HG03558 (cell line): ENCODE data around the gene ABCG5.

Experiments used
- ATAC-seq: cut with Tn5 transposase; IDR thresholded peaks from one replicate; pipeline ENCODE4 v1.9.1; 2021; ENCODE audit warnings: moderate number of reproducible peaks; ENCODE audit not compliant: unreplicated experiment; ENCODE audit errors: extremely low read depth

ABCG5 gene

GRCh38 chr2:43845181-43845580 is 6.5 kb upstream of the ABCG5 start:
- no peak for ATAC-seq

DNA sequence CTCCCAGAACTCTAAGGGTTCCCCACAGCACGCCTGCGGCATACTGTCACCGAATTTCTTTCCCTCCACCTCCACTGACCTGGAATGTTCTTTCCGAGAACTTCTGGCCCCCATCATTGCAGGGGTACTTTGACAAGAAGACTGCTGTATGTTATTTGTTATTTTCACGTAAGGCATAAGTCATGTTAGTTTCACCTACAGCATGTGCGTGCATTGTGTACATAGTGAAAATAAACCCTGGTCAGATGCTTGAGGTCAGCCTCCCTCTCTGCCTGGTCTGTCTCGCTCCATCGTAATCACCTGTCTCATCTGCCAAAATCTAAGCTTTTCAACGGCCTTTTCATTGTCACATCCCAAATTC is 4.2 kb upstream of the ABCG5 start:
- ATAC-seq: no peak

- no peak for ATAC-seq
Observed at GRCh38 chr2:43841949-43842865, 3.6 kb upstream of the ABCG5 start.

DNA sequence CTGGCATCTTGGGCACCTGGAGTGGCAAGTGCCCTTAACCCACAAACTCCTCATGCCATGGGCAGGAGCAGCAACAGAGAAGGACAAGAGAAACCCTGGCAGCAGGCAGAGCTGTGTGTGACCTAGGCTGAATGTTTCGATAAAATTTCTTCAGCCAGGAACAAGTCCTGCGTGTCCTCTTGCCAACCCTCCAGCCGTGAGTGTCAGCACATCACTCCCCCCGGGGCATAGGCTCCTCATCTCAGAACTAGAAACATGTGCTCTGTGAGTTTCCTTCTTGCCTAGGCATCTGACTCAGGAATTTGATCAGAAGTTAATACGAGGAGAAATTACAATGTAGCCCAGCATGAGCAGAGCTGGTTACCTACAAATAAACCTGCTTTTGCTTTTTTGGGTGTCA is 2.3 kb upstream of the ABCG5 start:
- no peak for ATAC-seq

DNA sequence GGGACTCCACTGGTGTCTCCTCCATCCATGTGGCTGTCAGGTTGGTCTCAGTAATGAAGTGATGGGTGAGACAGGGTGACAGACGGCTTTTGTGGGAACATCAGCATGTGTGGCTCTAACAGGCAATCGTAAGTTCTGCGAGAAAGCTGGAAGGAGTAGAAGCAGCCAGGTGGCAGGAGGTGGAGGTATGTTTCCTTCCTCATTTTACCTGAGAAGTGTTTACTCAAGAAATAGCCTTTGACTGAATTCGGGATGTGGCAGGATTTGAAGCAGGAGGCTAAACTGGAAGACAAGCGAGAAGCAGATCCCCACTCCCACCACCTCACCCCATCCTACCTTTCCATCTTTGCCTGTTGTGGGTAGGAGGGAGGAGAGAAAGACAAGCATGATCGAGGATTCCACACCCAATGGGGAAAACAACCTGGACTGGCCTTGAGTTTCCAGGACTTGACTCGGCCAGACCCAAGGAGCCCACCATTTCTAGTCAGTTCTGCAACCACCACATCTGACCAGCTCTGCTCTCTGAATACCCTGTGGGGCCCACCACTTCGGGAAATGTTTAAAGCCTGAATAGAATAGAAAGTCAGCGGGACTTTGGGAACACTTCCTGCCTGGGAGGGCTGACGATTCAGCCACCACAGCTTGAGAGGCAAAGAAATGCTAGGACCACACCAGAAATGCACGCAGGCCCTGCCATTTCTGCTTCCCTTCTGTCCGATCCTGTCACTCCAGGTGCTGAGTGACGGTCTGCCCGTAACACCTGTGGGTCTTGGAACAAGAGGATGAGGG is 1.3 kb upstream of the ABCG5 start:
- no peak for ATAC-seq

GRCh38 chr2:43837831-43838559 is 644 bp downstream of the ABCG5 start:
- ATAC-seq: no peak

GRCh38 chr2:43837033-43837432 is 1.6 kb downstream of the ABCG5 start:
- ATAC-seq: no peak

DNA sequence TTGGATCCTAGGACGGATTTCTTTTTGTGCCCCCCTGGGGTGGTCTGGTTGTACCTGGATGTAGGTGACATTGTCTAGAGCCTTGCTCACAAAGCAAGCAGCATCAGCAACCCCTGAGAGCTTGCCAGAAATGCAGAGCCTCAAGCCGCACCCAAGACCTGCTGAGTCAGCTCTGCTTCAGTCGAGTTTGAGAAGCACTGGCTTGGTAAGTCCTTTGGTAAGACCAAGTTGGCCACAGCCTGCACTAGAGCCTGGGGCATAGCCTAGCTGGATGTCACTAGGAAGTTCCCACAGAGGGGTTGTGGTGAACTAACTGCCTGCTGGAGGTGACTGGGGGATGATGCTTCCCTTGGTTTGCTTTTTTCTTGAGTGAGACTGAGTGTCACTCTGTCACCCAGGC is 6.2 kb downstream of the ABCG5 start:
- ATAC-seq: no peak

- no peak for ATAC-seq
Observed at GRCh38 chr2:43831543-43832294, 6.9 kb downstream of the ABCG5 start.

GRCh38 chr2:43826305-43827250 is 12.1 kb downstream of the ABCG5 start:
- ATAC-seq: no peak

GRCh38 chr2:43825841-43826240 is 12.8 kb downstream of the ABCG5 start:
- no peak for ATAC-seq

- ATAC-seq: no peak
Observed at GRCh38 chr2:43824951-43825493, 13.6 kb downstream of the ABCG5 start.

- no peak for ATAC-seq
Observed at GRCh38 chr2:43824512-43824911, 14.1 kb downstream of the ABCG5 start.

DNA sequence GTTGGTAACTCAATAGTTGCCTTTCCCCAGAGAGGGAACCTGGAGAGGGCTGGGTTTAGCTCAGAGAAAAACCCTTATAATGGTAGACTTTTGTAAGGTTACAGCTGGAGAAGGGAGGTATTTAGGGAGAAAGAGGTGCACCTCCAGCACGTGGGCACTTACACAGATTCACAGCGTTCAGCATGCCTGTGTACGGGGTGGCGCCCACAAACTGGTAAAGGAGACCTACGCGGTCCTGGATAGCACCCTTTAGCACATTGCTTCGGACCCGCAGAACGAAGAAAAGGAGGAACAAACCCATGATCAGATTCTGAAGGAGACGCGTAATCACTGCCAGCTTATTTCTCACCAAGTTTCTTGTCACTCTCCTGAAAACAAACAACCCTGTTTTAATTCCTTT is 14.9 kb downstream of the ABCG5 start:
- ATAC-seq: no peak

- ATAC-seq: no peak
Observed at GRCh38 chr2:43822839-43823238, 15.8 kb downstream of the ABCG5 start.

- ATAC-seq: no peak
Observed at GRCh38 chr2:43819491-43820163, 19.0 kb downstream of the ABCG5 start.

GRCh38 chr2:43818761-43819160 is 19.9 kb downstream of the ABCG5 start:
- ATAC-seq: no peak

- no peak for ATAC-seq
Observed at GRCh38 chr2:43814711-43815110, 23.9 kb downstream of the ABCG5 start.
